DMS 273 treated with DMSO at 0.1 percent for 48 hours (cell line): ENCODE data around the gene HDAC9.
"Not testable (repeated sequence)": the region's sequence is repeated elsewhere in the genome, so short reads cannot be mapped to it uniquely, and the experiment has no call there.

Experiments
- DNase-seq: peaks from one replicate; lab custom pipeline; 2025; lab: John Stamatoyannopoulos, UW

Gene HDAC9

GRCh38 chr7:18975276-18975675, 479.7 kb downstream of the HDAC9 start:
- DNase-seq, result peak; percentile 64

- no peak for DNase-seq
Measured at GRCh38 chr7:18975689-18976280, 480.2 kb downstream of the HDAC9 start.

GRCh38 chr7:18976715-18977471, 481.3 kb downstream of the HDAC9 start:
- peak; percentile 72 for DNase-seq

DNA sequence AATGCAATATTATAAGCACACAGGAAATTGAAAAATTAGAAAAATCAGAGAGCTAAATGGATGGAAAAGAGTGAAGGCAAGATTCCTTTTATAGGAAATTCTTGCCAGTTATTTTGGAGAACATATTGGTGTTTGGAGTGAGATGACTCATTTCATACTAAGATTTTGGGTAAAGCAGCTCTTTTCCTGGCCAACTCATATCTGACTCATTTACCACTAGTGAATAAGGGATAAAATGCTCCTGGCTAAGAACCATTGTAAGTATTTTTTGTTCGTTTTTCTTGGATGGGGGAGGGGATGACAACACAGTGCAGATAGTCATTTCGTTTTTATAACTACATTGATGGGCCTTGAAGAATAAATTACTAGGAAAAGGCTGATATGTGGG, 482.6 kb downstream of the HDAC9 start:
- no peak for DNase-seq

GRCh38 chr7:18990700-18991099, 495.2 kb downstream of the HDAC9 start:
- DNase-seq, result not testable (repeated sequence)

GRCh38 chr7:18993933-18994668, 498.6 kb downstream of the HDAC9 start:
- DNase-seq, result no peak

DNA sequence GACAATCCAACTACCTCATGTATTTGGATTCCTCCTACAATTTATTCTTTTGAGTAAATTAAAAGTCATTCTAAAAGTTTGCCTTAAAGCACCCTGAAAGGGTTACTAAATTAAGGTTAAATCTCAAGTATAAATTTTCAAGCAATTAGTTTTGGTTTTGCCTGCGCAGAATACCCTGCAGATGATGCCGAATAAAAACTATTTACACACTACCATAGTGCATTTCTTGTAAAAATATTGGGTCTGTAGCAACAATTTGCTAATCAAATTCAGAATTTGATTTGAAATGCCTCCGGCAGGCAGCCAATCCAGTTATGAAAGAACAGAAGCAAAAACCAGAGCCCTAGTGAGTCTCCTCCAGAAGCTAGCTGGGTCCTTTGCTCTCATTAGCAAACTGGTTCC, 499.7 kb downstream of the HDAC9 start:
- DNase-seq, result no peak

GRCh38 chr7:18995811-18996426, 500.4 kb downstream of the HDAC9 start:
- no peak for DNase-seq

GRCh38 chr7:18996583-18996982, 501.0 kb downstream of the HDAC9 start:
- DNase-seq, result no peak

GRCh38 chr7:18997477-18998150, 502.1 kb downstream of the HDAC9 start:
- no peak for DNase-seq

GRCh38 chr7:19000410-19000809, 504.9 kb downstream of the HDAC9 start:
- no peak for DNase-seq

DNA sequence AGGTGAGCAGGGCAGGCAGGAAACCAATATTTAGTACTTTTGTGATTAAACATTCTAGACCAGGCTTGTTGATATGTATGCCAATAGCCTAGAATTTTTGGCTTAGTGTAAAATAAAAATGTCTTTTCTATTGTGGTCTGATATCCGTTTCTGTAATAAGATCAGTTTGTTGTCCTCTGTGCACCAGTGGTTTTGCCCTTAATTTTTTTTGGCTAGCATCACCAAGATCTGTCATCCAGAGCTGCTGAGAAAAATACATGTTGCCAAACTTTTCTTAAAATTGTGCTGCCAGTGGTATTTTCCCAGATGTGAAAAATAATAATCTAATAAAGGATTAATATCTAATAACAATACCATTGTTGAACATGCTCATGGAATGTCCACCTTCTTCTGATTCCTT, 506.3 kb downstream of the HDAC9 start:
- DNase-seq, result no peak

GRCh38 chr7:19009241-19009935, 513.8 kb downstream of the HDAC9 start:
- no peak for DNase-seq

DNA sequence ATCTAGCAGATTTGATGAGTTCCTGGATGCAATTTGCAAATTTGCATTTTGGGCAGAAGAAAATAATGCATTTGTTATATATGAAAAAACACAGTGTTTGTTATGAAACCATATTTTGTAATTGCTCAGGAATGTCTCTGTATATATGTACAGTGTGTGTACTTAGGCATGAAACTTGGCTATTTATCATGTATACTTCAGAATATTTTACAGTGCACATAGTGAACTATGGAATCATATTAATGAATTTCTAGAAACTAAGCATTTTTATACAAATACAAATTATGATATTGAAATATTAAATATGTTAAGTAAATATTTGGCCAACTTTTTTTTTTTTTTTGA, 514.4 kb downstream of the HDAC9 start:
- no peak for DNase-seq

GRCh38 chr7:19011212-19011611, 515.7 kb downstream of the HDAC9 start:
- no peak for DNase-seq

GRCh38 chr7:19015098-19015497, 519.5 kb downstream of the HDAC9 start:
- DNase-seq, result no peak

DNA sequence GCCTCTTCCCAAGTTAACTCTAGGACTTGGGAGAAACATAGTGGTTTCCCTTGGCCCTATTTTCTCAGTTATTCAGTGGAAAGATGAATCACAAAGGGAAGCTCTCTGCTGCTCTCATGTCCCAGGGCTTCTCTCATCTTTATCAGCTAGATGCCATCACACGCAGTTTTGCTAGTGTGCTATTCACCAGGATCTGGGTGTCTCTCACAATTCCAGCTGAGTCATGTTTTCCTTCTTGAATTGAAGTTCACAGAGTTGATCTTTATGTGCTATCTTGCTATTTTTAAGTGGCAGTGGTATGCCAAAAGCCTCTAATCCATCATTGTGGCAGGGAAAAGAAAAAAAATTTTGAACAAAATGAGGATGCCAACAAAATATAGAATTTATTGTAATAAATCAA, 520.6 kb downstream of the HDAC9 start:
- no peak for DNase-seq

- DNase-seq, result no peak
Measured at GRCh38 chr7:19017374-19017773, 521.8 kb downstream of the HDAC9 start.

DNA sequence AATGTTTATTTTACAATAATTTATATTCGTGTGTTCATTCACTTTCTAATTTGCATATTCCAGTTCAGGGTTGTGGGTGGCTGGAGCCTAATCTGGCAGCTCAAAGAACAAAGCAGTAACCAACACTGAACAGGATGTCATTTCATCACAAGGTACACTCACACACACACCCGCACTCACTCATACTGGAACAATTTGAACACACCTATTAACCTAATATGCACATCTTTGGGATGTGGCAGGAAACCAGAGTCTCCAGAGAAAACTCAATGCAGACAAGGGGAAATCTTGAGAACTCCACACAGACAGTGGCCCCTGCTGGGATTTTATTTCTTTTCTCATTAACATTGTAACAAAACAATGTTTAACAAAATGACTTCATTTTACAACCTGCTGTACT, 524.5 kb downstream of the HDAC9 start:
- no peak for DNase-seq

DNA sequence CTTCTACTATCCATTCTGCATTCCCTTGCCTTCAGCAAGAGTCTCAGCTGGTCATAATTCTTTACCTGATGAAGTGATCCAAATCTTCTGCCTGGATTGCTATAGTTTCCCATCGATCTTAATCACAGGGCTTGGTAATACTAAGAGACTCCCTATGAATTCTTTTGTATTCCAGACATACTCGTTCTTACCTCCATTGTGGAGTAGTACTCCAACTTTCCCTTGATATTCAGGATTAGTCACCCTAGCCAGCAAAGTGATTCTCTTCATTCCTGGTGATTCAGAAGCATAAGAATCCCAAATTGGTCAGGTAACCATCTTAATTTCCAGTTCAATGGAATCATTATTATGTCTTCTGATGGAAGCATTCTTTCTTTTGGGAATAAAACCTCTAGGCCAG, 525.2 kb downstream of the HDAC9 start:
- no peak for DNase-seq

GRCh38 chr7:19023477-19023876, 527.9 kb downstream of the HDAC9 start:
- no peak for DNase-seq

DNA sequence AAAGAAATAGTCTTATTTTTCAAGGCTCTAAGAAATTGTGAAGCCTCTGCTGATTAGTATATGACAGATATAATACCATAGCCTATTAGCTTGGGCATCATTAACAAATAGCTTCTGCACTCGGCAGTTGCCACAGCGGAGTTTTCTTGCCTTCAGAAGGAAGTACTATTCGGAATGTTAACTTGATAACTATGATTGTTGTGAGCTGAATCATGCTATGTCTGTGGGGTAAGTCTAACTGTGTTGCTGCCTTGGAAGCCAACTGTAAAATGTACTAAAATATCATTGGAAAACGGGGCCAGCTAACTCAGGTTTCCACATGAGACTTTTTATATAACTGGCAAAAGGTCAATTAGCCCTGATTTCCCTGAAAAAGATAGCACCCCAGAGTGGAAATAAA, 528.7 kb downstream of the HDAC9 start:
- no peak for DNase-seq
